ENCODE measurements around the gene DLGAP1. TPM values are rescaled to one million over a fixed set of nuclear protein-coding genes. Genes with fewer than 3 reads are reported as not detected.

The DLGAP1 gene
- total and polyA plus RNA-seq, 10 of the 15 experiments (the other 5 are each of a cell fraction or from before 2014, with no cell fraction given) = 0.23 to 27.6 (median 1.9) TPM

DNA sequence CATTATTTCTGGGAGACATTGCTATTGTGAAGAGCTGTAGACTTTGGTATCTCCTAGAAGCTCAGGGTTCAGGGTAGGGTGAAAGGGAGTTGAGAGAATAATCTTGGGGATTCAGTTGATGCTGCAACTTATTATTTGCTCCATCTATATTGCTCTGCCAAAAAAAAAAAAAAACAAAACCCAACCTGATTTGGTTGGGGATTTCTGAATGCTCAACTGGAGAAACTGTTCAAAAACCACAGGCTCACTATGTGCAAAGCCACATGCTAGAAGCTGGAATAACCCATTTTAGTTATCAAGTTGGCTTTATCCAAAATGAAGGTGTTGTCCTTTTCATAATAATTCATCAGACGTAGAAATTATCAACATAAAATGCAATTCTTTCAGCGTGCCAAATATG, 696.0 kb downstream of the DLGAP1 start:
- in situ Hi-C loops (cut with MboI) (no loop called here), intact Hi-C loops (cut with micrococcal nuclease; ENCODE audit: unreplicated experiment) (no loop called here)
- H3K27me3 ChIP-seq (replicated peaks in 1 of 2; ENCODE audit: control insufficient read depth in 2 of 2, insufficient read depth in 2 of 2, low read length in 1 of 2) = no peaks in the 10 kb centered on the region
- peak; percentile 69 for ATAC-seq
- TSS peak; percentile 29 for BruUV-seq (replicated peaks)
- no peak overlapping the region for H3K9ac ChIP-seq (ENCODE audit: control insufficient read depth, insufficient read depth, low read length)
- H3K36me3 ChIP-seq (ENCODE audit: control insufficient read depth in 2 of 2, insufficient read depth in 2 of 2, low read length in 1 of 2) = no peaks in the 10 kb centered on the region
- ChIA-PET SMC1A (ENCODE audit: uncharacterized antibody, unreplicated experiment) (interaction anchor here (0.8 to 2.3 kb wide), 6 partner anchors 9 to 236 kb away, joined by 3 to 14 read pairs (median 4); no protein-coding TSS in a partner anchor), CTCF (interaction anchor here (0.9 to 7.5 kb wide), 5 partner anchors 13 to 1298 kb away, joined by 3 to 35 read pairs (median 4); no protein-coding TSS in a partner anchor), RAD21 (ENCODE audit: unreplicated experiment) (interaction anchor here (1.4 kb wide), 1 partner anchor 38 kb away, joined by 3 read pairs; no protein-coding TSS in a partner anchor), POLR2A (interaction anchor here (0.7 kb wide), 1 partner anchor 12 kb away, joined by 3 read pairs; no protein-coding TSS in a partner anchor)
- no peak overlapping the region for H3K27ac ChIP-seq (ENCODE audit: control insufficient read depth, insufficient read depth)
- 0% methylated on average over 2 of the region's 2 CpGs for whole genome bisulfite sequencing (ENCODE audit: insufficient coverage, insufficient replicate concordance, low lambda C conversion rate, missing lambda C conversion rate)
- H3K4me1 ChIP-seq (ENCODE audit: control insufficient read depth, insufficient read depth, low read length) = no peaks in the 10 kb centered on the region
- FAIRE-seq = no peak
- DNase-seq (ENCODE audit: low read depth, low spot score) = no peak
- H3K9me3 ChIP-seq (replicated peaks; ENCODE audit: control insufficient read depth, insufficient read depth, low read length) = no peaks in the 10 kb centered on the region
- no peak overlapping the region for H2AFZ ChIP-seq (ENCODE audit: control insufficient read depth, low read depth, low read length)
- no peaks in the 10 kb centered on the region for H3K79me2 ChIP-seq (ENCODE audit: control insufficient read depth, insufficient read depth, low read length)
- no peaks in the 10 kb centered on the region for H4K20me1 ChIP-seq (ENCODE audit: control insufficient read depth, insufficient read depth)
- no peak overlapping the region for H3K4me2 ChIP-seq (ENCODE audit: control insufficient read depth, insufficient read depth)
- H3K4me3 ChIP-seq = no peak overlapping the region
- TF ChIP-seq RAD21 (IDR thresholded peaks at IDR 0.05; ENCODE audit: insufficient read depth, low read depth, low read length) (no peak), NR2F1 (conservative IDR thresholded peaks at IDR 0.05) (no peak), SP1 (IDR thresholded peaks at IDR 0.05; ENCODE audit: low read depth, low read length) (no peak), SIX5 (IDR thresholded peaks at IDR 0.05; ENCODE audit: low read depth, low read length, severe bottlenecking) (no peak), NR2C1 (IDR thresholded peaks at IDR 0.05) (no peak), HDGF (IDR thresholded peaks at IDR 0.05) (no peak), ZNF622 (IDR thresholded peaks at IDR 0.05) (no peak), FOXK2 (IDR thresholded peaks at IDR 0.05) (no peak), POLR2AphosphoS2 (IDR thresholded peaks at IDR 0.05; ENCODE audit: low read depth, low read length) (no peak), SREBF1 (IDR thresholded peaks at IDR 0.05; ENCODE audit: low read length) (no peak), KLF5 (IDR thresholded peaks at IDR 0.05; ENCODE audit: partially characterized antibody) (no peak), SMAD5 (IDR thresholded peaks at IDR 0.05; ENCODE audit: low read depth) (no peak), EP300 (IDR thresholded peaks at IDR 0.05; ENCODE audit: borderline replicate concordance in 1 of 2, control insufficient read depth in 1 of 2, low read depth in 2 of 2, low read length in 2 of 2) (peak in 1 of 2 experiments; percentile 8; a peak in 1 of 4 replicates), POU2F2 (IDR thresholded peaks at IDR 0.05; ENCODE audit: borderline replicate concordance, low read depth, low read length) (no peak), FOS (IDR thresholded peaks at IDR 0.05; ENCODE audit: borderline replicate concordance, extremely low read depth, insufficient read length) (no peak)
- TF ChIP-seq, protein P1, sequence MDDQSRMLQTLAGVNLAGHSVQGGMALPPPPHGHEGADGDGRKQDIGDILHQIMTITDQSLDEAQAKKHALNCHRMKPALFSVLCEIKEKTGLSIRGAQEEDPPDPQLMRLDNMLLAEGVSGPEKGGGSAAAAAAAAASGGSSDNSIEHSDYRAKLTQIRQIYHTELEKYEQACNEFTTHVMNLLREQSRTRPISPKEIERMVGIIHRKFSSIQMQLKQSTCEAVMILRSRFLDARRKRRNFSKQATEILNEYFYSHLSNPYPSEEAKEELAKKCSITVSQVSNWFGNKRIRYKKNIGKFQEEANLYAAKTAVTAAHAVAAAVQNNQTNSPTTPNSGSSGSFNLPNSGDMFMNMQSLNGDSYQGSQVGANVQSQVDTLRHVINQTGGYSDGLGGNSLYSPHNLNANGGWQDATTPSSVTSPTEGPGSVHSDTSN (IDR thresholded peaks at IDR 0.05; ENCODE audit: insufficient replicate concordance, low read depth, low read length) = no peak
- TF ChIP-seq, protein P2, sequence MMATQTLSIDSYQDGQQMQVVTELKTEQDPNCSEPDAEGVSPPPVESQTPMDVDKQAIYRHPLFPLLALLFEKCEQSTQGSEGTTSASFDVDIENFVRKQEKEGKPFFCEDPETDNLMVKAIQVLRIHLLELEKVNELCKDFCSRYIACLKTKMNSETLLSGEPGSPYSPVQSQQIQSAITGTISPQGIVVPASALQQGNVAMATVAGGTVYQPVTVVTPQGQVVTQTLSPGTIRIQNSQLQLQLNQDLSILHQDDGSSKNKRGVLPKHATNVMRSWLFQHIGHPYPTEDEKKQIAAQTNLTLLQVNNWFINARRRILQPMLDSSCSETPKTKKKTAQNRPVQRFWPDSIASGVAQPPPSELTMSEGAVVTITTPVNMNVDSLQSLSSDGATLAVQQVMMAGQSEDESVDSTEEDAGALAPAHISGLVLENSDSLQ (IDR thresholded peaks at IDR 0.05) = no peak
- TF ChIP-seq, protein P3, sequence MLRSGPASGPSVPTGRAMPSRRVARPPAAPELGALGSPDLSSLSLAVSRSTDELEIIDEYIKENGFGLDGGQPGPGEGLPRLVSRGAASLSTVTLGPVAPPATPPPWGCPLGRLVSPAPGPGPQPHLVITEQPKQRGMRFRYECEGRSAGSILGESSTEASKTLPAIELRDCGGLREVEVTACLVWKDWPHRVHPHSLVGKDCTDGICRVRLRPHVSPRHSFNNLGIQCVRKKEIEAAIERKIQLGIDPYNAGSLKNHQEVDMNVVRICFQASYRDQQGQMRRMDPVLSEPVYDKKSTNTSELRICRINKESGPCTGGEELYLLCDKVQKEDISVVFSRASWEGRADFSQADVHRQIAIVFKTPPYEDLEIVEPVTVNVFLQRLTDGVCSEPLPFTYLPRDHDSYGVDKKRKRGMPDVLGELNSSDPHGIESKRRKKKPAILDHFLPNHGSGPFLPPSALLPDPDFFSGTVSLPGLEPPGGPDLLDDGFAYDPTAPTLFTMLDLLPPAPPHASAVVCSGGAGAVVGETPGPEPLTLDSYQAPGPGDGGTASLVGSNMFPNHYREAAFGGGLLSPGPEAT (IDR thresholded peaks at IDR 0.05; ENCODE audit: low read depth) = peak; percentile 68; the same call in 1 of the 2 replicates
- TF ChIP-seq, protein P4, sequence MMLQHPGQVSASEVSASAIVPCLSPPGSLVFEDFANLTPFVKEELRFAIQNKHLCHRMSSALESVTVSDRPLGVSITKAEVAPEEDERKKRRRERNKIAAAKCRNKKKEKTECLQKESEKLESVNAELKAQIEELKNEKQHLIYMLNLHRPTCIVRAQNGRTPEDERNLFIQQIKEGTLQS (IDR thresholded peaks at IDR 0.05; ENCODE audit: borderline replicate concordance, extremely low read depth, low read depth, low read length) = no peak
- TF ChIP-seq, protein P5, sequence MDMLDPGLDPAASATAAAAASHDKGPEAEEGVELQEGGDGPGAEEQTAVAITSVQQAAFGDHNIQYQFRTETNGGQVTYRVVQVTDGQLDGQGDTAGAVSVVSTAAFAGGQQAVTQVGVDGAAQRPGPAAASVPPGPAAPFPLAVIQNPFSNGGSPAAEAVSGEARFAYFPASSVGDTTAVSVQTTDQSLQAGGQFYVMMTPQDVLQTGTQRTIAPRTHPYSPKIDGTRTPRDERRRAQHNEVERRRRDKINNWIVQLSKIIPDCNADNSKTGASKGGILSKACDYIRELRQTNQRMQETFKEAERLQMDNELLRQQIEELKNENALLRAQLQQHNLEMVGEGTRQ (IDR thresholded peaks at IDR 0.05; ENCODE audit: borderline replicate concordance, low read depth, low read length) = no peak
